GM19467 (cell line): ENCODE measurements around the gene CRISPLD2.

Source experiments
- ATAC-seq: cut with Tn5 transposase; IDR thresholded peaks from one replicate; pipeline ENCODE4 v1.9.1; 2021; ENCODE audit warnings: mild to moderate bottlenecking, moderate library complexity; ENCODE audit not compliant: unreplicated experiment

The CRISPLD2 gene

DNA sequence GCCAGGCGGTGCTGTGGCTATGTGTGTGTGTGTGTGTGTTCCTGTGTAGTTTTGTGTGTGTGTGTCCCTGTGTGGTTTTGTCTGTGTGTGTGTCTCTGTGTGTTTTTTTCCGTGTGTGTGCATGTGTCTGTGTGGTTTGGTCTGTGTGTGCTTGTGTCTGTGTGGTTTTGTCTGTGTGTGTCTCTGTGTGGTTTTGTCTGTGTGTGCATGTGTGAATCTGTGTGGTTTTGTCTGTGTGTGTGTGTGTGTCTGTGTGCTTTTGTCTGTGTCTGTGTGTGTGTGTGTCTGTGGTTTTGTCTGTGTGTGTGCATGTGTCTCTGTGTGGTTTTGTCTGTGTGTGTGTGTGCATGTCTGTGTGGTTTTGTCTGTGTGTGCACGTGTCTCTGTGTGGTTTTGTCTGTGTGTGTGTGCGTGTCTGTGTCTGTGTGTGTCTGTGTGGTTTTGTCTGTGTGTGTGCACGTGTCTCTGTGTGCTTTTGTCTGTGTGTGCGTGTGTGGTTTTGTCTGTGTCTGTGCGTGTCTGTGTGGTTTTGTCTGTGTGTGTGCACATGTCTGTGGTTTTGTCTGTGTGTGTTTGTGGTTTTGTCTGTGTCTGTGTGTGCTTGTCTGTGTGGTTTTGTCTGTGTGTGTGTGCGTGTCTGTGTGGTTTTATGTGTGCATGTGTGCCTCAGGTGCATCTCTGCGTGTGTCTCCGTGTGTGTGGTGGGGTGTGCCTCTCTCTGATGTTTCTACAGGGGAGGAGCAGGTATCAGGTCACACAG, 129.2 kb downstream of the CRISPLD2 start:
- ATAC-seq = no peak

- no peak for ATAC-seq
Measured at GRCh38 chr16:84949772-84950436, 130.1 kb downstream of the CRISPLD2 start.

GRCh38 chr16:84950906-84951305, 131.1 kb downstream of the CRISPLD2 start:
- ATAC-seq = no peak

GRCh38 chr16:84952335-84953189, 132.8 kb downstream of the CRISPLD2 start:
- no peak for ATAC-seq

- ATAC-seq = no peak
Measured at GRCh38 chr16:84953190-84953746, 133.5 kb downstream of the CRISPLD2 start.

DNA sequence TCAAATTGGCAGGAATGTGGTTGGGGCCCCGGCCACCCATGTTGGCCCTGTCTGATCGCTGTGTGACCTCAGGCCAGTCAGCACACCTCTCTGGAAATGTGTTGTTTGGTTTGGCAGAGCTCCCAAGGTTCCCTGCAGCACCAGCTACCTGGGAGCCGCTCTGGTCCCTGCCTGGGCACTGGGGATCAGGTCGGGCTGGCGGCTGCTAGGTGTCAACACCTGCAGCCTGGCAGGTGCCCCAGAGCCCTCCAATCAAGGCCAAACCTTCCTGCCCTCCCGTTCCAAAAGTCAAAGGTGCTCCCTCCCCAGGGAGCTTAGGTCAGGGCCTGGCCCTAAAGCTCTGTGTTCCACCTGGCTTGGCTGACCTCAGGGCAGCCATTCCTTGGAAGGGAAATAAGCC, 135.6 kb downstream of the CRISPLD2 start:
- ATAC-seq = no peak

DNA sequence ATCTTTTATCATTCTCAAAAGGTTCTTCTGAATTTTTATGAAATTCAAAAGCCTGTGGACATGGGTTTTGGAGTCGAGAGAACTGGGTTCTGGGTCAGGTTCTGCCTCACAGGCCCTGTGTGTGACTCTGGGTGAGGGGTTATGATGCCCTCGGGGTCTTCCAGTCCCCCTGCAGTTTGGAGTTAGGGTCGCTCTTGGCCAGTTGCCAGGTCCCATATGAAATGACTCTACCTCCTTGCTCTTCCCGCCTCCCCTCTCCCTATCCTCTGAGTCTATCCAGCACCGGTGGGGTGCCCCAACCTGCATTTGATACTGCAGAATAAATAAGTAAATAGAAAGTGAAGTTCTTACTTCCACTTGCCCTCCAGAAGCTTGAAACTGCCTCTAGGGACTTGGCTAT, 137.4 kb downstream of the CRISPLD2 start:
- ATAC-seq = no peak

- no peak for ATAC-seq
Measured at GRCh38 chr16:84957792-84958191, 138.0 kb downstream of the CRISPLD2 start.
